H1 (cell line): ENCODE data around the gene TMEM272. TPM values are rescaled to one million over a fixed set of nuclear protein-coding genes. Genes with fewer than 3 reads are reported as not detected.

Source experiments
- CHD1 ChIP-seq: IDR thresholded peaks from 2 replicates; pipeline ENCODE4 v1.6.1; 2012; ENCODE audit warnings: low read depth, low read length, improper control_type of control experiment
- FOSL1 ChIP-seq: IDR thresholded peaks from 2 replicates; pipeline ENCODE4 v1.6.1; 2011; ENCODE audit warnings: mild to moderate bottlenecking, low read depth, low read length, moderate library complexity; ENCODE audit not compliant: insufficient read depth
- RBBP5 ChIP-seq: IDR thresholded peaks from 2 replicates; pipeline ENCODE4 v1.7.1; 2012; ENCODE audit warnings: low read depth, mild to moderate bottlenecking, inconsistent platforms, low read length, moderate library complexity, borderline replicate concordance
- RNF2 ChIP-seq: fragments of 200-900, 300-1000 bp; sonication (generic); IDR thresholded peaks from 2 replicates; pipeline ENCODE4 v1.7.1; 2016; ENCODE audit warnings: borderline replicate concordance, low read depth, mild to moderate bottlenecking, antibody characterized with exemption, low read length; ENCODE audit not compliant: poor library complexity, severe bottlenecking; ENCODE audit errors: missing control alignments
- SIRT6 ChIP-seq: IDR thresholded peaks from one replicate; pipeline ENCODE4 v1.7.1; 2012; ENCODE audit warnings: low read length, inconsistent platforms
- SUZ12 ChIP-seq: fragments of 200-600 bp; sonication (generic); IDR thresholded peaks from 2 replicates; pipeline ENCODE4 v1.6.1; 2012; ENCODE audit warnings: mild to moderate bottlenecking, inconsistent platforms, low read length, moderate library complexity, mixed read lengths
- TBP ChIP-seq: IDR thresholded peaks from 2 replicates; pipeline ENCODE4 v1.6.1; 2011; ENCODE audit warnings: low read depth, low read length, improper control_type of control experiment
- YY1 ChIP-seq: IDR thresholded peaks from 2 replicates; pipeline ENCODE4 v1.6.1; 2011; ENCODE audit warnings: low read depth, mild to moderate bottlenecking, low read length
- polyA plus RNA-seq, 7 experiments: library from polyadenylated mRNA; depleted of rRNA in 3 of 7; stranded (reverse) in 5 of 7; unstranded in 2 of 7; fragments of >200 nt in 5 of 7; fragments of 200-250 nt in 2 of 7; gene quantifications; 1 replicate in 5 of 7; 2 replicates in 1 of 7; 4 replicates in 1 of 7; pipeline versions ENCODE4 v1.2.1 to v1.2.3, GENCODE V29; 2011 to 2013; ENCODE audit warnings: missing spikeins in 2 of 7, mixed read lengths in 2 of 7
- total RNA-seq: library from RNA; stranded (reverse); fragmentation: NEBNext Ultra II Directional; extraction: Animal tissue kit (Norgen Biotek cat#: 25700); gene quantifications from 2 replicates; pipeline ENCODE4 v1.2.1, GENCODE V29; 2021
- TF ChIP-seq, protein P1 (sequence below): fragments of 300-600 bp; sonication (generic); IDR thresholded peaks from 2 replicates; pipeline ENCODE4 v1.7.1; 2012; ENCODE audit warnings: low read length, moderate library complexity, mild to moderate bottlenecking, inconsistent platforms; ENCODE audit not compliant: insufficient replicate concordance

TMEM272 gene
- total and polyA plus RNA-seq, 2 of the 8 experiments (the other 6 are each of a cell fraction or from before 2014, with no cell fraction given): 0.05 TPM; not detected in 1

- TF ChIP-seq, protein P1, sequence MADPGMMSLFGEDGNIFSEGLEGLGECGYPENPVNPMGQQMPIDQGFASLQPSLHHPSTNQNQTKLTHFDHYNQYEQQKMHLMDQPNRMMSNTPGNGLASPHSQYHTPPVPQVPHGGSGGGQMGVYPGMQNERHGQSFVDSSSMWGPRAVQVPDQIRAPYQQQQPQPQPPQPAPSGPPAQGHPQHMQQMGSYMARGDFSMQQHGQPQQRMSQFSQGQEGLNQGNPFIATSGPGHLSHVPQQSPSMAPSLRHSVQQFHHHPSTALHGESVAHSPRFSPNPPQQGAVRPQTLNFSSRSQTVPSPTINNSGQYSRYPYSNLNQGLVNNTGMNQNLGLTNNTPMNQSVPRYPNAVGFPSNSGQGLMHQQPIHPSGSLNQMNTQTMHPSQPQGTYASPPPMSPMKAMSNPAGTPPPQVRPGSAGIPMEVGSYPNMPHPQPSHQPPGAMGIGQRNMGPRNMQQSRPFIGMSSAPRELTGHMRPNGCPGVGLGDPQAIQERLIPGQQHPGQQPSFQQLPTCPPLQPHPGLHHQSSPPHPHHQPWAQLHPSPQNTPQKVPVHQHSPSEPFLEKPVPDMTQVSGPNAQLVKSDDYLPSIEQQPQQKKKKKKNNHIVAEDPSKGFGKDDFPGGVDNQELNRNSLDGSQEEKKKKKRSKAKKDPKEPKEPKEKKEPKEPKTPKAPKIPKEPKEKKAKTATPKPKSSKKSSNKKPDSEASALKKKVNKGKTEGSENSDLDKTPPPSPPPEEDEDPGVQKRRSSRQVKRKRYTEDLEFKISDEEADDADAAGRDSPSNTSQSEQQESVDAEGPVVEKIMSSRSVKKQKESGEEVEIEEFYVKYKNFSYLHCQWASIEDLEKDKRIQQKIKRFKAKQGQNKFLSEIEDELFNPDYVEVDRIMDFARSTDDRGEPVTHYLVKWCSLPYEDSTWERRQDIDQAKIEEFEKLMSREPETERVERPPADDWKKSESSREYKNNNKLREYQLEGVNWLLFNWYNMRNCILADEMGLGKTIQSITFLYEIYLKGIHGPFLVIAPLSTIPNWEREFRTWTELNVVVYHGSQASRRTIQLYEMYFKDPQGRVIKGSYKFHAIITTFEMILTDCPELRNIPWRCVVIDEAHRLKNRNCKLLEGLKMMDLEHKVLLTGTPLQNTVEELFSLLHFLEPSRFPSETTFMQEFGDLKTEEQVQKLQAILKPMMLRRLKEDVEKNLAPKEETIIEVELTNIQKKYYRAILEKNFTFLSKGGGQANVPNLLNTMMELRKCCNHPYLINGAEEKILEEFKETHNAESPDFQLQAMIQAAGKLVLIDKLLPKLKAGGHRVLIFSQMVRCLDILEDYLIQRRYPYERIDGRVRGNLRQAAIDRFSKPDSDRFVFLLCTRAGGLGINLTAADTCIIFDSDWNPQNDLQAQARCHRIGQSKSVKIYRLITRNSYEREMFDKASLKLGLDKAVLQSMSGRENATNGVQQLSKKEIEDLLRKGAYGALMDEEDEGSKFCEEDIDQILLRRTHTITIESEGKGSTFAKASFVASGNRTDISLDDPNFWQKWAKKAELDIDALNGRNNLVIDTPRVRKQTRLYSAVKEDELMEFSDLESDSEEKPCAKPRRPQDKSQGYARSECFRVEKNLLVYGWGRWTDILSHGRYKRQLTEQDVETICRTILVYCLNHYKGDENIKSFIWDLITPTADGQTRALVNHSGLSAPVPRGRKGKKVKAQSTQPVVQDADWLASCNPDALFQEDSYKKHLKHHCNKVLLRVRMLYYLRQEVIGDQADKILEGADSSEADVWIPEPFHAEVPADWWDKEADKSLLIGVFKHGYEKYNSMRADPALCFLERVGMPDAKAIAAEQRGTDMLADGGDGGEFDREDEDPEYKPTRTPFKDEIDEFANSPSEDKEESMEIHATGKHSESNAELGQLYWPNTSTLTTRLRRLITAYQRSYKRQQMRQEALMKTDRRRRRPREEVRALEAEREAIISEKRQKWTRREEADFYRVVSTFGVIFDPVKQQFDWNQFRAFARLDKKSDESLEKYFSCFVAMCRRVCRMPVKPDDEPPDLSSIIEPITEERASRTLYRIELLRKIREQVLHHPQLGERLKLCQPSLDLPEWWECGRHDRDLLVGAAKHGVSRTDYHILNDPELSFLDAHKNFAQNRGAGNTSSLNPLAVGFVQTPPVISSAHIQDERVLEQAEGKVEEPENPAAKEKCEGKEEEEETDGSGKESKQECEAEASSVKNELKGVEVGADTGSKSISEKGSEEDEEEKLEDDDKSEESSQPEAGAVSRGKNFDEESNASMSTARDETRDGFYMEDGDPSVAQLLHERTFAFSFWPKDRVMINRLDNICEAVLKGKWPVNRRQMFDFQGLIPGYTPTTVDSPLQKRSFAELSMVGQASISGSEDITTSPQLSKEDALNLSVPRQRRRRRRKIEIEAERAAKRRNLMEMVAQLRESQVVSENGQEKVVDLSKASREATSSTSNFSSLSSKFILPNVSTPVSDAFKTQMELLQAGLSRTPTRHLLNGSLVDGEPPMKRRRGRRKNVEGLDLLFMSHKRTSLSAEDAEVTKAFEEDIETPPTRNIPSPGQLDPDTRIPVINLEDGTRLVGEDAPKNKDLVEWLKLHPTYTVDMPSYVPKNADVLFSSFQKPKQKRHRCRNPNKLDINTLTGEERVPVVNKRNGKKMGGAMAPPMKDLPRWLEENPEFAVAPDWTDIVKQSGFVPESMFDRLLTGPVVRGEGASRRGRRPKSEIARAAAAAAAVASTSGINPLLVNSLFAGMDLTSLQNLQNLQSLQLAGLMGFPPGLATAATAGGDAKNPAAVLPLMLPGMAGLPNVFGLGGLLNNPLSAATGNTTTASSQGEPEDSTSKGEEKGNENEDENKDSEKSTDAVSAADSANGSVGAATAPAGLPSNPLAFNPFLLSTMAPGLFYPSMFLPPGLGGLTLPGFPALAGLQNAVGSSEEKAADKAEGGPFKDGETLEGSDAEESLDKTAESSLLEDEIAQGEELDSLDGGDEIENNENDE: no peak
- no peak for TF ChIP-seq RNF2
- TF ChIP-seq RBBP5: no peak
- no peak for TF ChIP-seq SIRT6
- TF ChIP-seq YY1: no peak
- TF ChIP-seq FOSL1: no peak
- no peak for TF ChIP-seq SUZ12
- no peak for TF ChIP-seq CHD1
- TF ChIP-seq TBP: no peak
Observed at GRCh38 chr13:51839711-51840540, 5.1 kb downstream of the TMEM272 start (continued).
